Astrocyte of the spinal cord (primary cell): ENCODE results near the gene RBM23.

Experiments used
- DNase-seq: peaks from one replicate; pipeline ENCODE4 v3.0.0; 2011; ENCODE audit warnings: low read depth, low spot score
- H3K4me3 ChIP-seq: 2 replicates; pipeline ENCODE4 v1.5.1; 2011; ENCODE audit warnings: low read depth, mild to moderate bottlenecking, low read length, moderate library complexity
- CTCF ChIP-seq: IDR thresholded peaks from 2 replicates; pipeline ENCODE4 v1.5.1; 2012; ENCODE audit warnings: low read depth, mild to moderate bottlenecking, low read length, inconsistent platforms
- in situ Hi-C: cut with HindIII; loops from 2 replicates; pipeline ENCODE4 v1.10.0; 2017; ENCODE audit warnings: low sequenced_read_pairs

RBM23 gene

GRCh38 chr14:22928237-22929103 lies 9.5 kb upstream of the RBM23 start:
- in situ Hi-C loops: no loop called here
- TF ChIP-seq CTCF: no peak
- no peak for DNase-seq
- peak overlapping the region; percentile 95 for H3K4me3 ChIP-seq

GRCh38 chr14:22926316-22926715 lies 7.4 kb upstream of the RBM23 start:
- no peak for DNase-seq
- TF ChIP-seq CTCF: no peak
- in situ Hi-C loops: no loop called here
- no peak overlapping the region for H3K4me3 ChIP-seq

GRCh38 chr14:22925513-22925912 lies 6.6 kb upstream of the RBM23 start:
- no peak for TF ChIP-seq CTCF
- no peak for DNase-seq
- no peak overlapping the region for H3K4me3 ChIP-seq
- in situ Hi-C loops: no loop called here

- DNase-seq: no peak
- no peak overlapping the region for H3K4me3 ChIP-seq
- TF ChIP-seq CTCF: no peak
- in situ Hi-C loops: no loop called here
These were observed 4.8 kb upstream of the RBM23 start for GRCh38 chr14:22923746-22924145.

- no peak for DNase-seq
- H3K4me3 ChIP-seq: no peak overlapping the region
- in situ Hi-C loops: no loop called here
- TF ChIP-seq CTCF: no peak
These were observed 3.3 kb upstream of the RBM23 start for GRCh38 chr14:22922294-22922693.

- in situ Hi-C loops: no loop called here
- TF ChIP-seq CTCF: no peak
- no peak overlapping the region for H3K4me3 ChIP-seq
- no peak for DNase-seq
These were observed 1.7 kb upstream of the RBM23 start for GRCh38 chr14:22920697-22921096.
